NCI-H1436 treated with DMSO at 0.1 percent for 48 hours (cell line): ENCODE data around the gene TRPM5.

Experiments
- DNase-seq: peaks from one replicate; lab custom pipeline; 2025; lab: John Stamatoyannopoulos, UW

Gene TRPM5

GRCh38 chr11:2470495-2470894 is 26.2 kb upstream of the TRPM5 start:
- no peak for DNase-seq

GRCh38 chr11:2468363-2469235 is 24.3 kb upstream of the TRPM5 start:
- DNase-seq = no peak

- DNase-seq = no peak
Measured at GRCh38 chr11:2467695-2468055, 23.4 kb upstream of the TRPM5 start.

- DNase-seq = no peak
Measured at GRCh38 chr11:2466869-2467694, 22.8 kb upstream of the TRPM5 start.

GRCh38 chr11:2466069-2466801 is 21.9 kb upstream of the TRPM5 start:
- no peak for DNase-seq

- DNase-seq = no peak
Measured at GRCh38 chr11:2465202-2466068, 21.1 kb upstream of the TRPM5 start.

GRCh38 chr11:2464451-2465165 is 20.3 kb upstream of the TRPM5 start:
- DNase-seq = no peak

GRCh38 chr11:2463766-2464277 is 19.5 kb upstream of the TRPM5 start:
- DNase-seq = no peak

- DNase-seq = no peak
Measured at GRCh38 chr11:2462986-2463765, 18.9 kb upstream of the TRPM5 start.

GRCh38 chr11:2462543-2462985 is 18.2 kb upstream of the TRPM5 start:
- DNase-seq = no peak

- DNase-seq = no peak
Measured at GRCh38 chr11:2461956-2462542, 17.7 kb upstream of the TRPM5 start.

- no peak for DNase-seq
Measured at GRCh38 chr11:2461253-2461955, 17.1 kb upstream of the TRPM5 start.

GRCh38 chr11:2460540-2461252 is 16.4 kb upstream of the TRPM5 start:
- DNase-seq = no peak

GRCh38 chr11:2459796-2460531 is 15.7 kb upstream of the TRPM5 start:
- DNase-seq = no peak

GRCh38 chr11:2459016-2459725 is 14.9 kb upstream of the TRPM5 start:
- no peak for DNase-seq

GRCh38 chr11:2458321-2458720 is 14.0 kb upstream of the TRPM5 start:
- no peak for DNase-seq

GRCh38 chr11:2453436-2453835 is 9.1 kb upstream of the TRPM5 start:
- no peak for DNase-seq
